MCF 10A (cell line): ENCODE data around the gene PHLPP1. TPM values are rescaled to one million over a fixed set of nuclear protein-coding genes. Genes with fewer than 3 reads are reported as not detected.

Source experiments
- BruUV-seq: library from RNA; stranded (reverse); fragments of 400-500 nt; replicated peaks from 2 replicates; lab custom pipeline; 2021; lab: Mats Ljungman, UMichigan
- CTCF ChIA-PET: fragments of 300-600 bp; sonication (Branson Sonifier 250); formaldehyde crosslinking; extraction: SDS; loops from one replicate; lab custom pipeline; 2021; ENCODE audit warnings: antibody characterized with exemption, inconsistent platforms; lab: Yijun Ruan, JAX
- POLR2A ChIA-PET: fragments of 300-600, 350-650 bp; sonication (Branson Sonifier 250); formaldehyde crosslinking; extraction: SDS; loops from one replicate; lab custom pipeline; 2020; ENCODE audit warnings: antibody characterized with exemption, inconsistent platforms; lab: Yijun Ruan, JAX
- DNase-seq: peaks from one replicate; pipeline ENCODE4 v3.0.0-alpha.2; 2018; ENCODE audit not compliant: unreplicated experiment
- H3K27ac Mint-ChIP-seq: one replicate; pipeline ENCODE4 v1.8.0; 2022; ENCODE audit warnings: mild to moderate bottlenecking, low read depth, mixed read lengths; ENCODE audit not compliant: unreplicated experiment
- H3K27me3 Mint-ChIP-seq: one replicate; pipeline ENCODE4 v1.8.0; 2022; ENCODE audit warnings: mixed read lengths; ENCODE audit not compliant: insufficient read depth, unreplicated experiment
- H3K36me3 Mint-ChIP-seq: one replicate; pipeline ENCODE4 v1.8.0; 2022; ENCODE audit warnings: mild to moderate bottlenecking, moderate library complexity, mixed read lengths; ENCODE audit not compliant: insufficient read depth, unreplicated experiment
- H3K4me1 Mint-ChIP-seq: one replicate; pipeline ENCODE4 v1.8.0; 2022; ENCODE audit warnings: mixed read lengths; ENCODE audit not compliant: insufficient read depth, unreplicated experiment
- H3K4me3 Mint-ChIP-seq: one replicate; pipeline ENCODE4 v1.8.0; 2022; ENCODE audit warnings: mild to moderate bottlenecking, moderate library complexity, mixed read lengths; ENCODE audit not compliant: unreplicated experiment
- H3K9me3 Mint-ChIP-seq: one replicate; pipeline ENCODE4 v1.8.0; 2022; ENCODE audit warnings: mixed read lengths; ENCODE audit not compliant: unreplicated experiment
- intact Hi-C: fragments of 100-400 bp; cut with micrococcal nuclease; formaldehyde crosslinking; loops from 2 replicates; pipeline ENCODE4 v1.14.1; 2022
- total RNA-seq: library from RNA; stranded (reverse); gene quantifications from 2 replicates; pipeline ENCODE4 v1.2.3, GENCODE V29; 2022
- TF ChIP-seq, protein P1 (sequence below): fragments of 200-600 bp; IDR thresholded peaks from one replicate; pipeline ENCODE4 v1.8.0; 2022; ENCODE audit warnings: antibody characterized with exemption, mild to moderate bottlenecking; ENCODE audit not compliant: unreplicated experiment

Gene PHLPP1
- total RNA-seq, 1 experiment from 2014 or later, result 13.1 TPM

DNA sequence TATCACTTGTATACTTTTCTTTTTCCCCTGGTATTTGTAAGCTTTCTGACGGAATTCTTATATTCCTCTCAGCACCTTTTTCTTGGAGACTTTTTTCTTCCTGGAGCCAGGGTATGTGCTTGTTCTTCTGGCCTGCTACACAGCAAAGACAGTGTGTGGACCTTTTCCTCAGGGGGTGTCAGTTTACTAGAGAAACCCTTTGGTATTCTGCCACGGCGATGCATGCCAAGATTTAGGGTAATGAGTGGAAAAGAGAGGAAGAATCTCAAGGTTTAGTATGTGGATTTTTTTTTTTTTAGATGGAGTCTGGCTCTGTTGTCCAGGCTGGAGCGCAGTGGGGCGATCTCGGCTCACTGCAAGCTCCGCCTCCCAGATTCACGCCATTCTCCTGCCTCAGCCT is 152.2 kb downstream of the PHLPP1 start:
- no peak overlapping the region for H3K27ac Mint-ChIP-seq
- no peaks in the 10 kb centered on the region for H3K4me1 Mint-ChIP-seq
- no peak for DNase-seq
- ChIA-PET POLR2A (no interaction called here), CTCF (interaction anchor here (0.7 kb wide), 1 partner anchor 42 kb away, joined by 3 read pairs; no protein-coding TSS in a partner anchor)
- no TSS peak for BruUV-seq
- H3K27me3 Mint-ChIP-seq, result no peaks in the 10 kb centered on the region
- intact Hi-C loops, result no loop called here
- no peak overlapping the region for H3K4me3 Mint-ChIP-seq
- H3K36me3 Mint-ChIP-seq, result peaks cover 5% of the 10 kb centered on the region
- TF ChIP-seq, protein P1, sequence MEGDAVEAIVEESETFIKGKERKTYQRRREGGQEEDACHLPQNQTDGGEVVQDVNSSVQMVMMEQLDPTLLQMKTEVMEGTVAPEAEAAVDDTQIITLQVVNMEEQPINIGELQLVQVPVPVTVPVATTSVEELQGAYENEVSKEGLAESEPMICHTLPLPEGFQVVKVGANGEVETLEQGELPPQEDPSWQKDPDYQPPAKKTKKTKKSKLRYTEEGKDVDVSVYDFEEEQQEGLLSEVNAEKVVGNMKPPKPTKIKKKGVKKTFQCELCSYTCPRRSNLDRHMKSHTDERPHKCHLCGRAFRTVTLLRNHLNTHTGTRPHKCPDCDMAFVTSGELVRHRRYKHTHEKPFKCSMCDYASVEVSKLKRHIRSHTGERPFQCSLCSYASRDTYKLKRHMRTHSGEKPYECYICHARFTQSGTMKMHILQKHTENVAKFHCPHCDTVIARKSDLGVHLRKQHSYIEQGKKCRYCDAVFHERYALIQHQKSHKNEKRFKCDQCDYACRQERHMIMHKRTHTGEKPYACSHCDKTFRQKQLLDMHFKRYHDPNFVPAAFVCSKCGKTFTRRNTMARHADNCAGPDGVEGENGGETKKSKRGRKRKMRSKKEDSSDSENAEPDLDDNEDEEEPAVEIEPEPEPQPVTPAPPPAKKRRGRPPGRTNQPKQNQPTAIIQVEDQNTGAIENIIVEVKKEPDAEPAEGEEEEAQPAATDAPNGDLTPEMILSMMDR, result no peak
- no peaks in the 10 kb centered on the region for H3K9me3 Mint-ChIP-seq

DNA sequence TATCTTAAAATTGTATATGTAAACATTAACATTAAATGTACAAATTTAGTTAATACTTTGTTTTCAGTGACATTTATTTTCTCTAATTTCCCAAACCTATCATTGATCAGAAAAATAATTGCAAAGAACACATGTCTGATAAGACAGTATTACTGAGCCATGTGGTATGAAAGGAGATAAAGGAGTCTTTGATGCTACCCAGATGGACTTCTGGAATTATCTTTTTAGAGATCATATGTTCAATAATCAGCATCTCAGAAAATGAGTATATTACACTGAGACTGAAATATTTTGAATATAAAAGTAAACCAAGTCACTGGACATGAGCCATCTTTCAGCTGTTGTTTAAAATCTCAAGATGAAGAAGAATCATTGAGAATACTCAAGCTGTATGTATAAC is 153.3 kb downstream of the PHLPP1 start:
- ChIA-PET CTCF (interaction anchor here (1.0 kb wide), 1 partner anchor 233 kb away, joined by 3 read pairs; no protein-coding TSS in a partner anchor), POLR2A (interaction anchor here (1.3 kb wide), 1 partner anchor 12 kb away, joined by 3 read pairs; no protein-coding TSS in a partner anchor)
- BruUV-seq, result no TSS peak

DNA sequence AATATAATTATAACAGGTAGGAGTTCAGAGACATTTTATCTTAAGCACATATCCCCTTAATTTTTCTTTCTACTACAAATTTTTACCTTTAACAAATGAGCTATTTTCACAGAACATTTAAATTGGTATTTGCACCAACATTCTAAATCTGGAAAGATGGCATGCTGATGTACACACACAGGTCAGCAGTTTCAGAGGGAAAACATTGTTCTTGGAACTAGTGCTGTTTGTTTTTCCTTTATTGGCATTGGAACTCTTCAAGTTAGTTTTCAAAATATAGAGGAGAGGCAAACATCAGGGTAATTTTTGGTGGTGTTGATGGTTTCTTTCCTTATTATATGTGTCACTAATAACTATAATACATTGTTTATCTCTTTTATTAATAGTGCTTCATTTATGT is 155.3 kb downstream of the PHLPP1 start:
- Mint-ChIP-seq H3K27me3 (no peaks in the 10 kb centered on the region), H3K4me1 (no peaks in the 10 kb centered on the region), H3K27ac (no peak overlapping the region), H3K9me3 (no peaks in the 10 kb centered on the region), H3K4me3 (no peak overlapping the region), H3K36me3 (peaks cover 5% of the 10 kb centered on the region)
- intact Hi-C loops, result no loop called here
- ChIA-PET CTCF (no interaction called here), POLR2A (no interaction called here)
- no peak for DNase-seq
- no TSS peak for BruUV-seq
- TF ChIP-seq, protein P1, result no peak

More for the DNA sequence above, 153.3 kb downstream of the PHLPP1 start:
- TF ChIP-seq, protein P1, result no peak
- no peaks in the 10 kb centered on the region for H3K4me1 Mint-ChIP-seq
- DNase-seq, result no peak
- H3K27ac Mint-ChIP-seq, result no peak overlapping the region
- H3K4me3 Mint-ChIP-seq, result no peak overlapping the region
- no peaks in the 10 kb centered on the region for H3K27me3 Mint-ChIP-seq
- H3K9me3 Mint-ChIP-seq, result no peaks in the 10 kb centered on the region
- peaks cover 5% of the 10 kb centered on the region for H3K36me3 Mint-ChIP-seq
- intact Hi-C loops, result no loop called here

DNA sequence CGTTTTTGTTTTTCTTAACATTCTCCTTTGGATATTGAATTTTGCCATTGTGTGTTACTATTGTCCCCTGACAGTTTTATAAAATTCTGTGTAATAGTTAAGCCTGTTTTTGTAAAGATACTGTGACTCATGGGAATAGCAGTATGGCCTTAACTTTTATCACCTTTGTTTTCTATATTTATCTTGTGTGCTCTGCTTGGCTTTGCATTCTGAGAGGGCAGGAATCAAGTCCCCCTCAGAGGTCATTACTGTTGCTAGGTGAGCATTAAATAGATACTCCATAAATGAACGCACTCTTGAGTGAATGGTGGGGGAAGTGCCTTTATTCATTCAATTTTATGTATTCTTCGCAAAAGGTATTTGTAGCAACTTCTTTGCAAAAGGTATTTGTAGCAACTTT is 160.0 kb downstream of the PHLPP1 start:
- Mint-ChIP-seq H3K9me3 (no peaks in the 10 kb centered on the region), H3K27ac (no peak overlapping the region), H3K4me3 (no peak overlapping the region), H3K4me1 (peaks cover 24% of the 10 kb centered on the region), H3K36me3 (no peaks in the 10 kb centered on the region), H3K27me3 (no peaks in the 10 kb centered on the region)
- no peak for DNase-seq
- POLR2A ChIA-PET, result no interaction called here
- no TSS peak for BruUV-seq
- TF ChIP-seq, protein P1, result no peak
- CTCF ChIA-PET, result interaction anchor here (0.7 kb wide), 1 partner anchor 52 kb away, joined by 3 read pairs; no protein-coding TSS in a partner anchor
- intact Hi-C loops, result no loop called here
